ENCODE measurements around the gene DSP.

The DSP gene, protein sequence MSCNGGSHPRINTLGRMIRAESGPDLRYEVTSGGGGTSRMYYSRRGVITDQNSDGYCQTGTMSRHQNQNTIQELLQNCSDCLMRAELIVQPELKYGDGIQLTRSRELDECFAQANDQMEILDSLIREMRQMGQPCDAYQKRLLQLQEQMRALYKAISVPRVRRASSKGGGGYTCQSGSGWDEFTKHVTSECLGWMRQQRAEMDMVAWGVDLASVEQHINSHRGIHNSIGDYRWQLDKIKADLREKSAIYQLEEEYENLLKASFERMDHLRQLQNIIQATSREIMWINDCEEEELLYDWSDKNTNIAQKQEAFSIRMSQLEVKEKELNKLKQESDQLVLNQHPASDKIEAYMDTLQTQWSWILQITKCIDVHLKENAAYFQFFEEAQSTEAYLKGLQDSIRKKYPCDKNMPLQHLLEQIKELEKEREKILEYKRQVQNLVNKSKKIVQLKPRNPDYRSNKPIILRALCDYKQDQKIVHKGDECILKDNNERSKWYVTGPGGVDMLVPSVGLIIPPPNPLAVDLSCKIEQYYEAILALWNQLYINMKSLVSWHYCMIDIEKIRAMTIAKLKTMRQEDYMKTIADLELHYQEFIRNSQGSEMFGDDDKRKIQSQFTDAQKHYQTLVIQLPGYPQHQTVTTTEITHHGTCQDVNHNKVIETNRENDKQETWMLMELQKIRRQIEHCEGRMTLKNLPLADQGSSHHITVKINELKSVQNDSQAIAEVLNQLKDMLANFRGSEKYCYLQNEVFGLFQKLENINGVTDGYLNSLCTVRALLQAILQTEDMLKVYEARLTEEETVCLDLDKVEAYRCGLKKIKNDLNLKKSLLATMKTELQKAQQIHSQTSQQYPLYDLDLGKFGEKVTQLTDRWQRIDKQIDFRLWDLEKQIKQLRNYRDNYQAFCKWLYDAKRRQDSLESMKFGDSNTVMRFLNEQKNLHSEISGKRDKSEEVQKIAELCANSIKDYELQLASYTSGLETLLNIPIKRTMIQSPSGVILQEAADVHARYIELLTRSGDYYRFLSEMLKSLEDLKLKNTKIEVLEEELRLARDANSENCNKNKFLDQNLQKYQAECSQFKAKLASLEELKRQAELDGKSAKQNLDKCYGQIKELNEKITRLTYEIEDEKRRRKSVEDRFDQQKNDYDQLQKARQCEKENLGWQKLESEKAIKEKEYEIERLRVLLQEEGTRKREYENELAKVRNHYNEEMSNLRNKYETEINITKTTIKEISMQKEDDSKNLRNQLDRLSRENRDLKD (N-terminal part only)

GRCh38 chr6:7541175-7542064, at the start of gene DSP:
DSP (plus strand) TSS chr6:7541671; CDS start chr6:7541916, 245 bp downstream.
- peak; percentile 22 to 53 for DNase-seq

DNA sequence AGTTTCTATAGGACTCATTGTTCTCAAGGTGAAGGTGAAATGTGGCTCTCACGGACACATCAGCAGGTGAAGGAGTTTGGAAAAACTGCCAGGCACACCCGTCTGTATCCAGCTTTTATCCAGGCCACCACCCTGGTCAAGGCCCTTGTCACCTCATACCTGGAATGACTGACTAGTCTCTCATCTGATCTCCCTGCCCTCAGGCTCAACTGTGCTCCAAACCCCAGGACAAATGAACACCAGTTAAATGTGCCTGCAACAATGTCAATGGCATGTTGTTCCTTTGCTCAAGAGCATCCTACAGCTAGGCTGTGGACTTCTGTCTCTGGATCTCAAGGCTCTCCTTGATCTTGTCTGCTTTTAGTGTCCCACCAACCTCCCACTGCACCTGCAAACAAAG, 47.6 kb upstream of the DSP start:
- no peak for DNase-seq

- no peak for DNase-seq
Measured at GRCh38 chr6:7494638-7495037, 46.8 kb upstream of the DSP start.

- no peak for DNase-seq
Measured at GRCh38 chr6:7496266-7496875, 45.1 kb upstream of the DSP start.

DNA sequence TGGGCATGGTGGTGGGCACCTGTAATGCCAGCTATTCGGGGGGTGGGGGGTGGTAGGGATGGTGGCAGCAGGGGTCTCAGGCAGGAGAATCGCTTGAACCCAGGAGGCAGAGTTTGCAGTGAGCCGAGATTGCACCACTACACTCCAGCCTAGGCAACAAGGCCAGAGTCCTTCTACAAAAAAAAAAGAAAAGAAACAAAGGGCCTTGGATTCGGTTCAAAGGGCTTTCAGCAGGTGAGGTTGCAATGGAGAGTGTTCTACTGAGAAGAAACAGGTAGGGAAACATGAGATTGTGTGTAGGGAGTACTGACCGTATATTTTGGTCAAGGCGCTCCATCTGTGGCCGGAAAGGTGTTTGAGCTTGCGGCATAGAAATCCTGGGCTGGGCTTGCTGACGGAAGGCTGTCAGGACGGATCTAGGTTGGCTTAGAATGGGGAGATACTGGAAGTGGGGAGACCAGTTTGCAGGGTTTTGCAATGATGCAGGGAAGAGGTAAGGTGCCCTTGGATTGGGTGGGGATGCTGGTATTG, 40.7 kb upstream of the DSP start:
- no peak for DNase-seq

DNA sequence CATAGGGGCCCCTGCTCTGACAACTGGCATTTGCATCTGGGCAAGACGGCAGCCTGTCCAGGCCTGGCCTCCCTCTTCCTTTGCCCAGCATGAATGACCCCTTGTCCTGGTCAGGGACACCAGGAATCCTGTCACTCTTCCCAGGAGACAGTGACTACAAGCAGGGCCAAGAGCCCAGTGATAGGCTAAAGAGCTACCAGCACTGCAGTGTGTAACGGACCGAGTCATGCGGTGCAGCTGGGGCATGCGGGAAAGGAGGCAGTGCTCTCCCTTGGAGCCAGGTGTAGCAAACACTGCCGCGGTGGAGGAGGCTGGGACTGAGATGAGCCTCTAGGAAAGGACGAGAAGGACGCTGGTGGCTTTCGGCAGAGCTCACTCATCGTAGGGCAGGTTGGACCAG, 38.7 kb upstream of the DSP start:
- DNase-seq: no peak

DNA sequence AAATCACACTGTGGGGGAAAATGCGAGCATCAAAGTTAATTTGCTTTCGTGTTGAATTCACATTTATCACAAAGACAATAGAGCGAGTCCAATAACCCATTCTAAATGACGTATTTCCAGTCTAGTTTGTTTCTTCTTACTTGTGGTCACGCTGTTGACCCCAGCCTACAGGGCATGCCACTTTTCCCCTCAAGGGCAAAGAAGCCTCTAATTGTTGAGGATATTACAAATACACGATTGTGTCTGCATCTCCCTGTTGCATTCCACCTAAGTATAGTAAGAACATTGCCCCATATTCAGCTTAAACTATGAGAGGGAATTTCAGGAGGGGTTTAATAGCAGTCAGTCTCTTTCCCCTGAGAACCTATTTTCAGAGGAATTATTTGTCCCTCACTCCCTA, 37.4 kb upstream of the DSP start:
- DNase-seq: no peak

DNA sequence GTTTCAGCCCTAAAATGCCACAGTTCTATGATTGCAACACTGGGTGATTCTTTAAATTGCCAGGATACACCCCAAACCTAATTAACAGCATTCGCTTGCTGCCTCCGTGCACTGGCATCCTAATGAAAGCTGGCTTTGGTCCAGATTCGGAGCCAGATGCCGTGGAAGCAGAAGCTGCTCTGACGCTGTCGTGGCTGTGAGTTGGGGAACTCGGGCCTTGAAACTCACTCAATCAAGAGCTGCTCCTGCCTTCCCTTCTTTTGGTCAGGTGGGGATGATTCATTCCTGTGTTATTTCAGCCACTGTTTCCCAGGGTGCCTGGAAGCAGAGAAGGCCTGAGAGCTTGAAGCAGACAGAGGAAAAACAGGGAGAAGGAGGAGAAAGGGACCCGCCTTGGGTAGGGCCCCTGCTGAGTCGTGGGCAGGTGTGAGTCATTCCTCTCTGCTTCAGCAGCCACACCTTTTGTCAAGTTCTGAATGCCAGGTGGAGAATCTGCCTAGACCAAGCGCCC, 36.2 kb upstream of the DSP start:
- DNase-seq: peak in 1 of 2 donors; percentile 11

- DNase-seq: no peak
Measured at GRCh38 chr6:7507600-7507999, 33.9 kb upstream of the DSP start.

DNA sequence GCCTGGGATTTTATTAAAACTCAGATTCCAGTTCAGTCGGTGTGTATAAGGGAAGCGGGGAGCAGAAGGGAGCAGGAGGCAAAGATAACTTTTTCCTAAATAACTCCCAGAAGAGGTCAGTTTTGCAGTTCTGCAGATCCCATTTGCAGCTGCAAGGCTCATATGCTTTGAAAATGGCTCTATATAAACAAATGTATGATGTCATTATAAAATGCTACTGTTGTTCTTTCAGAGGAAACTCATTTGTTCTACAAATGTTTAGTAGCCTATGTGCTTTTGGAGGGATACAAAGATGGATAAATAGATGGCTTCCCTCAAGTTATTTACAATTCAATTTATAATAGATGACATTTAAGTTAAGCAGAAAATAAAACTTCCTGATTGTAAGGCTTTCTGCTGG, 29.2 kb upstream of the DSP start:
- no peak for DNase-seq

DNA sequence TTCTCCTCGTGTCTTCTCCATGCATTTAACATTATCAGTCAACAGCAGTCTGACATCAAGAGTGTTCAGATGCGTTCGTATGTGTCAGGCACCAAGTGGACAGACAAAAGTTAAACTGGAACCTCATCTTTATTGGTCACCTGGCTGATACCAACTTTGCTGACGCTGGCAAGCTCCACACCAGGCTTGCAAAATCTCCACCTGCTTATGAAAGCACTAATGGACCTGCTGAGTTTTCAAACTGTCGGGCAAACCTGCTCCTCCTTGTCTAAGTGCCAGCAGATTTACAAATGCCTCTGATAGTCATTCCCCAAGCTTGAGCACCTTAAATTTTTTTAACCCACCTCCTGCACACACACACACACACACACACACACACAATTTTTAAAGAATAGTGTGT, 27.9 kb upstream of the DSP start:
- DNase-seq: no peak

DNA sequence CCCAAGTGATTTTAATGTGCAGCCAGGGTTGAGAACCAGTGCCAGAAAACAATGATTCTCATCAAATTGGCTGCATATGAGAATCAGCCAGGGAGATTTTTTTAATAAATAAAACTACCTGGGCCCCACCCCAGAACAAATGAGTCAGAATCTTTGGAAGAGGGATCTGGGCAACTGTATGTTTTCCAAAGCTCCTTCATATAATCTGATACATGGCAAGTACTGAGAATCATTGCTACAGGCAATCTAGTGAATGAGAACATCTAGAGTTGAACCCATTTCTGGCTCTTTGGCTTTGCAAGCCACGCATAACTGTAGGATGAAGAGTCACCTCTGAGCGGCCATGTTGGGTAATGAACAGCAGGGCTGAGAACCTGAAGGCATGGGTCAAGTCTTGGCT, 26.1 kb upstream of the DSP start:
- DNase-seq: no peak

- no peak for DNase-seq
Measured at GRCh38 chr6:7518877-7519276, 22.6 kb upstream of the DSP start.

GRCh38 chr6:7522873-7523272, 18.6 kb upstream of the DSP start:
- DNase-seq: no peak

DNA sequence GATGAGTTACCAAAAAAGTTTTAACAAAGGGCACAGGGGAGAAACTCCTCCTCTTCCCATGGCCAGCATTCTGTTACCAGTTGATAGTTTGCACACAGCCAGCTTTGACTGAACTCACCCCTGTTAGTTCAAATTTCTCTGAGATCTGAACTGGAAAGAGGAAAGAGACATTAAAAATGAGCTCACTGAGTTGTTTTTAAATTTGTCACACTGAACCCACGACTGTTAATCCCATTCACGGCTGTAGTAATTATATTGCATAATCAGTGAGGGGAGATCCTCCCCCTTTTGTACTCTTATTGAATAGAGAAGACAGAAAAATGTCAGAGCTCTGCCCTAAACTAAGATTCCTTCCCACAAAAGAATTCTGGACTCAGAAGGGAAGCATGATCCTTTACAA, 17.5 kb upstream of the DSP start:
- no peak for DNase-seq

DNA sequence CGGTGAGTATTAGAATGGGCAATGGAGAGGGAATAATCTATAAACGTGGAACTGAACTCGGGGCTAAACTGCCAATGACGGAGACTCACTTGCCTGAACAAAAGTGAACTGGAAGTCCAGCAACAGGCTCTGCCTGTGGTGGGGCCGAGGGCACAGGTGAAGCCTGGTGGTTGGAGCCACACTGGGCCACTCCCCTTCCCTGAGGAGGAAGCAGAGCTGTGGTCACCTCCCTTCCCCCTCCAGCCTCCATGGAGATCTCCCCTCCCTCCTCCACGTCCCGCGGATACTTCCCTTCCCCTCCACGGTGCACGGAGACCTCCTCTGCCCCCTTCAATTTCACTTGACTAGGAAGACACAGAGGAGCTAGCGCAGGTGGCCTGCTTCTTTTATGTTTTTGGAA, 14.7 kb upstream of the DSP start:
- no peak for DNase-seq

GRCh38 chr6:7528565-7528964, 12.9 kb upstream of the DSP start:
- no peak for DNase-seq

GRCh38 chr6:7529141-7529540, 12.3 kb upstream of the DSP start:
- no peak for DNase-seq

DNA sequence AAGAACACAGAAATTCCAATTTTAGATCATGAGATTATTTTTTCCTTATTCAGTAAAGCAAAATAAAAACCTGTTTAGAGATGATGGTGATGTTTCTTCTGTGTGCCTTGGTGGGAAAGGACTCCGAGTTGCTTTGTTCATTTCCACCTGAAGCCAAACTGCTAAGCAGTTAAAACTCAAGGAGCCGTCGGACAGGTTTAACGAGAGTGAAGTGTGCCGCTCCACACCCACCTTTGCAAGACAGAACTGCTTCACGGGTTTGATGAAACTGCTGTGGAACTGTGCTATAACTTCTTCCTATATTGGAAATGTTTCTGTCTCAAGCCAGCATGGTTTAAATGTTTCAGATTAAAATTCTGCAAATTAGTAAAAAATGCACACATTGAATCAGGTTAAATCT, 9.2 kb upstream of the DSP start:
- no peak for DNase-seq

DNA sequence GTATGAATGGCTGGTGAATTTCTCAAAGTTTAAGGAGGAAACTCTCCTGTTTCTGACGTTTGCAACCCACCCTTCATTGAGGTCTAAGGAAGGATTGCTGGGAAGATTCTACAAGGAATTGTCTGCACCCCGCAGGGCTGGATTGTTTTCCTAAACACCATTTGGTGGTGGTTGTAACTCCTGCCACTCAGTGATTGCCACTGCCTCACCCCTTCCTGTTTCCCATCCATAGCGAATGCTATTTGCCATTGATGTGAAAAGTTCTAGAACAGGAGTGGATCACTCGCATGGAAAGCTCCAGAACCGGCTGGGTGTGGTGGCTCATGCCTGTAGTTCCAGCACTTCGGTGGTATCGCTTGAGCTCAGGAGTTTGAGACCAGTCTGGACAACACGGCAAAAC, 8.7 kb upstream of the DSP start:
- DNase-seq: no peak

GRCh38 chr6:7534192-7534591, 7.3 kb upstream of the DSP start:
- no peak for DNase-seq
